HG03521 (cell line): Measurements from ENCODE around the gene PTPN1.

Experiments used
- ATAC-seq: cut with Tn5 transposase; IDR thresholded peaks from one replicate; pipeline ENCODE4 v1.9.1; 2021; ENCODE audit warnings: mild to moderate bottlenecking, moderate library complexity; ENCODE audit not compliant: unreplicated experiment

PTPN1 gene

DNA sequence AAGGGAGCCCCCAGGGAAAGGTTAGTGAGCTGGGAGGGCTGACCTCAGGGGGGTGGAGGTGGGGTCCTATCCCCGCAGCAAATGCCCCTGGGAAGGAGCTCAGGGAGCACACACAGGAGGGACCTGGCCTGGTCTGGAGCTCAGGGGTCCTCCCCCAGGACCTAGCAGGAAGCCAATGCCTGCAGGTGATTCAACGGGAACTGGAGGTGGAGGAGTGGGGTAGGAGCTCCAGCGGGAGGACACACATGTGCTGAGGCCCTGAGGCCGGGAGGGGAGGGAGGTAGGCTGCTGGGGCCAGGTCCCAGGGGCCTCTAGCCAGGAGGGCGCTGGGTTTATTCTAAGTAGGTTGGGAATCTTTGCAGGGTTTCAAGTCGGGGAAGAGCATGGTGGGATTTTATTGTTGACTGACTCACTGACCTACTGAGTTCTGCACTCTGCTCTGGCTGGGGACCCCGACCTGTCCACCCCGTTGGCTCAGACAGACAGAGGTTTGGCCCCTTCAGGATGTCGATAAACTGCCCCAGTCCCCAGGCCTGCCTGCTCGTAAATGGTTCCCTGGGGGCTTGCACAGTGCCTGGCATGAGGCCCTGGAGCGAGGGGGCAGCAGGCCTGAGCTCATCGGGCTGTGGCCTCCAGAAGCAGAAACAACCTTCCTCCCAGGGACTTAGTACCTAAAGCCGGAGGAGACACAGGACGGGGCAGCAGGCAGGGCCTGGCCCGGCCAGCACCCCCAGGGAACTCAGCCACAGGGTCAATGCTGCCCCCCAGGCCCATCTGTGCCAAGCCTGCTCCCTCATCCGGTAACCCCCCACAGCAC lies 118.9 kb downstream of the PTPN1 start:
- ATAC-seq: no peak

DNA sequence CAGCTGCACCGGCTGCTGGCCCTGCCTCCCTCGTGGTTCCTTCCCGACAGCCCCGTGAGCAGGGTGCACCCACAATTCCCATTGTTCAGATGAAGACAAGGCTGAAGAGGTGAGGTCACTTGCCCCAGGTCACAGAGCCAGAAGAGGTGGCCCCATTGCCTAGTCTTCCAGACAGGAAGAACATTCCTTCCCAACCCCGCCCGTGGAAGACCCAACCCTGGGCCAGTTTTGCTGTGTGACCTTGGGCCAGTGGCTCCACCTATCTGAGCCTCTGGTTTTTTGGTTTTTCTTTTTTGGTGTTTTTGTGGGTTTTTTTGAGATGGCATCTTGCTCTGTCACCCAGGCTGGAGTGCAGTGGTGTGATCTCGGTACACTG lies 119.5 kb downstream of the PTPN1 start:
- no peak for ATAC-seq

GRCh38 chr20:50630578-50631263 lies 120.5 kb downstream of the PTPN1 start:
- ATAC-seq: no peak

GRCh38 chr20:50632236-50632635 lies 122.1 kb downstream of the PTPN1 start:
- no peak for ATAC-seq

DNA sequence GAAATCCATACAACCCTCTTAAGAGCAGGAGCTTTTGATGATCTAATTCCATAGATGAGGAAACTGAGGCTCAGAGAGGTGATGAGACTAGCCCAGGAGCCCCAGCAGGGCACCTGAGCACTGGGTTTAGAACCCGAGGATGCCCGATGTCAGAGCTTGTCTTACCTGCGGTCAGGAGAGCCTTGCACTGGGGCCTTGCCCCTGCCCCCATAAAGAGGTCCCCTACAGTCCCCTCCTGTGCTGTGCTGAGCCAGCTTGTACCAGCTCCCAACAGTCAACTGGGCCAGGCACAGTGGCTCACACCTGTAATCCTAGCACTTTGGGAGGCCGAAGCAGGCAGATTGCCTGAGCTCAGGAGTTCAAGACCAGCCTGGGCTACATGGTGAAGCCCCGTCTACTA lies 122.5 kb downstream of the PTPN1 start:
- no peak for ATAC-seq

GRCh38 chr20:50633361-50633760 lies 123.2 kb downstream of the PTPN1 start:
- ATAC-seq: no peak

- no peak for ATAC-seq
Measured at GRCh38 chr20:50634191-50634590, 124.0 kb downstream of the PTPN1 start.
